Lower leg skin (tissue), 3 donors: ENCODE data around the gene VAV2.

ENCODE experiments used
- CTCF ChIP-seq, 3 donors: fragments of 450-650 bp; IDR thresholded peaks; one replicate each; pipeline ENCODE4 v1.5.1; 2016; ENCODE audit warnings: antibody characterized with exemption in 3 of 3, mild to moderate bottlenecking in 3 of 3, moderate library complexity in 2 of 3
- POLR2A ChIP-seq, 2 donors: fragments of 450-650 bp; IDR thresholded peaks; one replicate each; pipeline ENCODE4 v1.6.1; 2016 to 2017; ENCODE audit warnings: antibody characterized with exemption in 2 of 2, mild to moderate bottlenecking in 1 of 2, moderate library complexity in 1 of 2

DNA sequence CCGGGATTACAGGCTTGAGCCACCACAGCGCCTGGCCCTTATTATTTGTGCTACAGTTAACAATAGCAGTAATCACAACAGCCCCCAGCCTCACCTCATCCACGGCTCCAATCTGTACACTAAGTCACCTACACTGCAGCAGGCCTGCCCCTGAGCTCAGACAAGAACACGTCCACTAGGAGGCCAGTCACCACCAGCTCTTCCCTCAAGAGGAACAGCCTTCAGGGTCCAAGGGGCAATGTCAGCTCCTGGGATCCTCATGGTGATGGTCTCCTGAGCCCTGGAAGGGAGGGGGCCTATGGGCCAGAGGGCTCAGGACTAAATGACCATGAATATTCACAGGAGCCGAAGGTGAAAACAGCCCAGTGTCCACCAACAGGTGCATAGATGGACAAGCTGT, 67.7 kb downstream of the VAV2 start:
- TF ChIP-seq CTCF (IDR thresholded peaks at IDR 0.05): no peak
- TF ChIP-seq POLR2A (IDR thresholded peaks at IDR 0.05): no peak
